Measurements from ENCODE around the gene GOLIM4. TPM values are rescaled to one million over a fixed set of nuclear protein-coding genes. Genes with fewer than 3 reads are reported as not detected.
"Not testable (repeated sequence)": the region's sequence is repeated elsewhere in the genome, so short reads cannot be mapped to it uniquely, and the experiment has no call there.

GOLIM4 gene
- total RNA-seq, 1 donor from 2014 or later, result 26.0 TPM

DNA sequence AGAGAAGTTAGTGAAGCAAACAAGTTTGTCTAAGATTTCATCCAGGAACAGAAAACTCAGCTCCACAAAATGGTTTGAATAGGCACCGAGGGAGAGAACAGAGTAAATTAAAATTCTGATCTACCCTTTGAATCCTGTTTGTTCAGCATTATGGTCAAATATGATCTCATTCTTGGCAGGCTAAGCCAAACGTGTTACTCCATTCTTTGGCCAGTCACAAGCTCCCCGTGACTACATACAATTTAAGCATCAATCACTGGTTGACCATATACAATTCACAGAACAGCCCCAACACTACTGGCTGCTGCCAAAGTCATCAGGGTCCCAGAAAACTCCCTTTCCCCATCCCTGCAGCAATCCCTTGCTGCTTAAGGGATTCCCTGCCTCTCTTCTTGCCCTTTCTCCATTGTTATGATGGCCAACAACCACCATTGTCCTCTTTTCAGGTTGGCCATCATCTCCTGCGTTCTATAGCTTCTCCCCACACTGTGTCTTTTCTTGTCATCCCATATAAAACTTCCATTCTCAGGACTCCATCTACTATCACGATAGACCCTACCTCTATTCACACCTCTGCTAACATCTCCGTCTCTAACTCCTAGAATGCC is 46.3 kb downstream of the GOLIM4 start:
- DNase-seq (ENCODE audit: low spot score), result no peak

- no peak for DNase-seq (ENCODE audit: low spot score)
Measured at GRCh38 chr3:168048414-168049330, 47.1 kb downstream of the GOLIM4 start.

DNA sequence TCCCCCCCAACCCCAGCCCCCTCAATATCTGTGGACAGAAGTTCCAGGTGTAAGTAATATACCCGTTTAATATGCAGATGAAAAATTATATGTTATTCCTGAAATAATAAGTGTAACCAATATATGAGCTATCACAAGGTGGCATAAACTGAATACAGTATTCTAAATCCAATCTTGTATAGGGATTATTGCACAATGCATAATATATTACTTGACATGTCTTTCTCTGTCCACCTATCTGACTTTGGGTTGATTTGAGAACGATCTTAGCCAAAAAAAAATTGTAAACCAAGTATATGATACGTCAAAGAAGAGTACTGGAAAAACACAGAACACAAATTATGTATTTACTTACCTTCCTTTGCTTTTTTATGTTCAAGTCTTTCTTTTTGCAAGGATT is 47.8 kb downstream of the GOLIM4 start:
- DNase-seq (ENCODE audit: low spot score), result no peak

DNA sequence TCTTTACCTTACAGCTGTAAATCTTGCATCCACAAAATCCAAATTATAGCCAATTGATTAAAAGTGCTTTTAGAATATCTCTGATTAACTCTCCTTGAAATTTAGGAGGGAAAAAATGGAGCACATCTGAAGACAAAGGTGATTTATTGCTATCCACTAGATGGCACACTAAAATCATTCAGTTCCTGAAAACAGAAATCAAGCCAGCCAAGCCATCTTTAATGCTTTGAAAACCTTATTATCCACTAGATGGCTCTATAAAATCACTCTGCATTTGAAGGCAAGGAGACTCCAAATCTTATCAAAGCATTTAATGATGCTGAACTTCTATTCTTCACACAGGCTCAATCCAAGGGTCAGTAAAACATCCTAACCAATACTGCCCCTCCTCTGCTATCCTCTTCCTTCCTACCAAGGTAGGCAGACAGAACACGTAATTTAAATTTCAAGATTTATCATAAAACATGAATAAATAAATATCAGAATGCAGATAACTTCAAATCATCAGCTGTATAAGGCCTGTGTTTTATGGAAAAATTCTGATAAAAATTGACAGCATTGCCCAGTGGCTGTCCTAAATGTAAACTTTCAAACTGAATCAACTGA is 48.4 kb downstream of the GOLIM4 start:
- DNase-seq (ENCODE audit: low spot score), result no peak

DNA sequence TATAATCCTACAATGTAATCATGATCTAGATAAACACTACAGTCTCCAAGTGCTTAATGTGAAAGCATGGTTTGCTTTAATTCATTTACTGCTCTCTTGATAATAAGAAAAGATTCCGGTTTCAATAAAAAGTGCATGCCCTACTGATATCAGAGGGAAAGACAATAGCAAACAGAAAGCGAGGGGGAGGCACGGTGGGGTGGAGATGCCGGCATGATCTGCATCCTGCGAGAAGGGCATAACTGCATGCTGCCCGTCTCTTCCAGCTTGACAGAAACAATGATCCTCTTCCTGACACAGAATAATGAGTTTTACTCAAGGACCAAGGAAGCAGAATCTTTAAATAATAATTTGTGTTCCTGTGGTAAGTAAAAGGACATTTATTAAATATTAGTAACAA is 51.7 kb downstream of the GOLIM4 start:
- no peak for DNase-seq (ENCODE audit: low spot score)

- no peak for DNase-seq (ENCODE audit: low spot score)
Measured at GRCh38 chr3:168040607-168041208, 55.0 kb downstream of the GOLIM4 start.

- no peak for DNase-seq (ENCODE audit: low spot score)
Measured at GRCh38 chr3:168037020-168037419, 58.7 kb downstream of the GOLIM4 start.

GRCh38 chr3:168036619-168037018 is 59.1 kb downstream of the GOLIM4 start:
- DNase-seq (ENCODE audit: low spot score), result no peak

- no peak for DNase-seq (ENCODE audit: low spot score)
Measured at GRCh38 chr3:168034152-168034928, 61.4 kb downstream of the GOLIM4 start.

DNA sequence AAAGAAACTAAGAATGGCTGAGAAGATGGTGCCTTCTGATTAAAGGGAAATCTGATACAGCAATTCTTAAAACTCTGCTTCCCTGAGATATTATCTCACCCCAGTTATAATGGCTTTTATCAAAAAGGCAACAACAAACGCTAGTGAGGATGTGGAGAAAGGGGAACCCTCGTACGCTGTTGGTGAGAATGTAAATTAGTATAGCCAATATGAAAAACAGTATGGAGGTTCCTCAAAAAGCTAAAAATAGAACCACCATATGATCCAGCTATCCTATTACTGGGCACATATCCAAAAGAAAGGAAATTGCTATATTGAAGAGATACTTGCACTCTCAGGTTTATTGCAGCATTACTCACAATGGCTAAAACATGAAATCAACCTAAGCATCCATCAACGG is 65.1 kb downstream of the GOLIM4 start:
- no peak for DNase-seq (ENCODE audit: low spot score)

DNA sequence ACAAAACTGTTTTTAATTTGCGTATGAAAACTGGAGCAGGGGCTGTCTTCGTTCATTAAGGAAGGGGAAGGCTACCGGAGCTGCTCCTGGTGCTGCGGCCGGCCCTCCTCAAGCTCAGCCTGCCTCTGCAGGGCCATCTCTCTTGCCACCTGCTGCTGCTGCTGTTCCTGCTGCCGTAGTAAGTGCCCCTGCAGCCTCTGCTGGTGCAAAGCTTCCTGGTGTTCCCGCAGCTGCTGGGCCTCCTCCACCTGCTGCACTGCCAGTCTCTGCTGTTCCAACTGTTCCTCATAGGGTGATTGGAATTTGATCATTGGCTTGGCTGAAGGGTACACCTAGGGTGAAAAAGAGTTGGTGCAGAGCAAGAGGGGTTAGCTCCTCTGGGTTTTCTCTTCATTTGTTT is 66.0 kb downstream of the GOLIM4 start:
- DNase-seq (ENCODE audit: low spot score), result no peak

- DNase-seq (ENCODE audit: low spot score), result no peak
Measured at GRCh38 chr3:168028086-168028485, 67.6 kb downstream of the GOLIM4 start.

DNA sequence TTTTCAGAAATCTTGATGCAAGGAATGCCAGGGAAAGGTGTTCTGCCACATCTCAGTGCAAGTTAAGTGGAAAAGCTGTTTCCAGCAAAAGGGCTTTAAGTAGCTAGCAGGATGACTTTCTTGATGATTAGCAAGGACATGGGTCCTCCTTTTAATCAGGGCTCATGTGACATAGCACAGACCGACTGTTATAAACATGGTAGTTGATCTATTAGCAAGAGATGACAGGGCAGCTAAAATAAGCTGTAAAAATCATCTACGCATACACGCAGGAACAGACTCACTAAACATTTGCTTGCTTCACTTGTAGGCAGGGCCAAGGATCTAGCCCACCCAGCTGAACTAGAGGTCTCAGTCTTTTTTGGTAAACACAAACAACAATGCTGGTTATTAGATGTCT is 69.0 kb downstream of the GOLIM4 start:
- no peak for DNase-seq (ENCODE audit: low spot score)

GRCh38 chr3:168025076-168025475 is 70.6 kb downstream of the GOLIM4 start:
- DNase-seq (ENCODE audit: low spot score), result no peak

- DNase-seq (ENCODE audit: low spot score), result no peak
Measured at GRCh38 chr3:168024537-168024941, 71.2 kb downstream of the GOLIM4 start.

- no peak for DNase-seq (ENCODE audit: low spot score)
Measured at GRCh38 chr3:168021737-168022450, 73.8 kb downstream of the GOLIM4 start.

DNA sequence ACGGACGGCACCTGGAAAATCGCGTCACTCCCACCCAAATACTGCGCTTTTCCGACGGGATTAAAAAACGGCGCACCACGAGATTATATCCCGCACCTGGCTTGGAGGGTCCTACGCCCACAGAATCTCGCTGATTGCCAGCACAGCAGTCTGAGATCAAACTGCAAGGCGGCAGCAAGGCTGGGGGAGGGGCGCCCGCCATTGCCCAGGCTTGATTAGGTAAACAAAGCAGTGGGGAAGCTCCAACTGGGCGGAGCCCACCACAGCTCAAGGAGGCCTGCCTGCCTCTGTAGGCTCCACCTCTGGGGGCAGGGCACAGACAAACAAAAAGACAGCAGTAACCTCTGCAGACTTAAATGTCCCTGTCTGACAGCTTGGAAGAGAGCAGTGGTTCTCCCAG is 84.4 kb downstream of the GOLIM4 start:
- DNase-seq (ENCODE audit: low spot score), result not testable (repeated sequence)

DNA sequence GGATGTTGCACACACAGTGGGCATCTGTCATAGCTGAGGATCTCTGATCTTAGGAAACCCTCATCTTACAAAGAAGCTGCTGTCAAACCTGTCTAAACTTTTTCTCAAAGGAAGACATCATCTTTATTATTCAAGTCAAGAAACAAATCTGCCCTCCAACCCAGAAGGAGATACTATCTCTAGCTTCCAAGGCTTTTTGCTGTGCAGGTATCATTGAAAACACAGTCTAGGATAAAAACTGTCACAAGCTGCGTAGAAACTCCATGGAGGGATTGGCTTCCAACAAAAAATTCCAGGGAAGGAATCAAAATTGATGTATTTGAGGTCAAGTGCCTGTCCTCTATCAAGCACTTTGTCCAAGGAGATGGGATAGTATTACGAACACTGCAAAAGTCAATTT is 89.1 kb downstream of the GOLIM4 start:
- DNase-seq (ENCODE audit: low spot score), result no peak

- DNase-seq (ENCODE audit: low spot score), result no peak
Measured at GRCh38 chr3:168003911-168004310, 91.8 kb downstream of the GOLIM4 start.

DNA sequence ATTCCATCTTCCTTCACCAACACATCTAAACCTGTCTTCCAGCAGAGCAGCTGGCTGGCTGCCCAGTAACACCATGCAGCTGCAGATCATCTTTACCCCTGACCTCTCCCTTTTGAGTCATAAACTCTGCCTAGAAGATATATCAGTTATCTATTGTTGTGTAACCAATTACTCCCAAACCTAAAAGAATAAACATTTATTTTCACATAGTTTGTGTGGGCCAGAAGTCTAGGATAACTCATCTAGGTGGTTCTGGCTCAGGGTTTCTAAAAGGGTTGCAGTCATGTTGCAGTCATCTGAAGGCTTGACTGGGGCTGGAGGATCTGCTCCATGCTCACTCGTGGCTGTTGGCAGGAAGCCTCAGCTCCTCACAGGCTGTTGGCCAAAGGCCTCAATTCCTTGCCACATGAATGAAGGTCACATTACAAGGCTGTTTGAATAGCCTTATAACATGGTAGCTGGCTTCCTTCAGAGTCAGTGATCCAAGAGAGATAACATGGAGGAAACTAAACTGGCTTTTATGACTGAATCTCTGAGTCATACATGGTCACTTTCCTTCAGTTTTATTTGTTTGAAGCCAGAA is 92.8 kb downstream of the GOLIM4 start:
- no peak for DNase-seq (ENCODE audit: low spot score)

Measured in mesenteric fat pad (tissue), 1 donor.